Measurements from ENCODE around the gene FABP1.

FABP1 gene

DNA sequence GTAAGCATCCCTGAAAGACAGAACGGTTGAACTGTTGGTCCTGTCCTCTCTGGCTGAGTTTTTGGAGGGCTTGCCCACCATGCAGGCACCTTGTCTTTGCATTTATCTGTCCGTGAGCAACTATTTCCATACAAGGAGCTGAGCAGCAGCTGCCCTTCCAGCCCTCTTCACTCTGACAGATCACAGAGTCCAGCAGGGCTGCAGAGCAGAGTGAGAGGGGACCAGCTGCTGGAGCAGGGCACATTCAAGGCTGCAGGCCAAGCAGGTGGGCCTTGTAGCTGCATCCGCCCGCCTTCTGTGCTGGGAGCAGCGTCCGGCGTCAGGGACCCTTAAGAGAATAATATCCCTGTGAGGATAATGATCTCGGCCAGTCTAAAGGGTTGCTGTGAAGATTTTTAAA is 50.8 kb downstream of the FABP1 start:
- no peak for DNase-seq

GRCh38 chr2:88074854-88075292 is 53.0 kb downstream of the FABP1 start:
- no peak for DNase-seq

- no peak for DNase-seq
Measured at GRCh38 chr2:88074150-88074549, 53.7 kb downstream of the FABP1 start.

Measured in KG1 (cell line).